K562 (cell line): ENCODE measurements around the gene MGST3. TPM values are rescaled to one million over a fixed set of nuclear protein-coding genes. Genes with fewer than 3 reads are reported as not detected.
A peak's percentile ranks its signal among the peaks of the same experiment; 100 is the strongest.

Experiments used
- CHD2 ChIP-seq: IDR thresholded peaks from 2 replicates; pipeline ENCODE4 v1.6.1; 2011; ENCODE audit warnings: low read depth, low read length
- ETS2 ChIP-seq: IDR thresholded peaks from 2 replicates; pipeline ENCODE4 v1.6.1; 2016; ENCODE audit warnings: borderline replicate concordance, missing genetic modification characterization, mild to moderate bottlenecking, moderate library complexity, missing compliant biosample characterization; ENCODE audit not compliant: poor library complexity, severe bottlenecking
- FOXK1 ChIP-seq: sonication (generic); formaldehyde crosslinking; IDR thresholded peaks from 2 replicates; pipeline ENCODE4 v1.8.0; 2022; ENCODE audit warnings: missing genetic modification reagents, mild to moderate bottlenecking, borderline replicate concordance
- GABPB1 ChIP-seq: sonication (generic); formaldehyde crosslinking; IDR thresholded peaks from 2 replicates; pipeline ENCODE4 v1.8.0; 2022; ENCODE audit warnings: mild to moderate bottlenecking, missing genetic modification reagents
- IFI16 ChIP-seq: fragments of 250-450 bp; sonication (Bioruptor Pico); IDR thresholded peaks from 2 replicates; pipeline ENCODE4 v2.1.2; 2022; ENCODE audit warnings: mild to moderate bottlenecking, inconsistent platforms
- NCOA1 ChIP-seq: fragments of 450-650 bp; IDR thresholded peaks from 2 replicates; pipeline ENCODE4 v1.6.1; 2016; ENCODE audit warnings: low read depth
- NRF1 ChIP-seq, 2 experiments: fragments of 450-650 bp; IDR thresholded peaks in 1 of 2; conservative IDR thresholded peaks in 1 of 2; 2 replicates each; pipeline ENCODE4 v1.6.1; 2014; ENCODE audit warnings: mild to moderate bottlenecking in 2 of 2
- OTX1 ChIP-seq: fragments of 450-650 bp; formaldehyde crosslinking; IDR thresholded peaks from 2 replicates; pipeline ENCODE4 v1.4.0; 2022; ENCODE audit warnings: mild to moderate bottlenecking
- PHB2 ChIP-seq: fragments of 450-650 bp; IDR thresholded peaks from 2 replicates; pipeline ENCODE4 v1.6.1; 2017; ENCODE audit warnings: low read depth
- PHF20 ChIP-seq: fragments of 450-650 bp; IDR thresholded peaks from 2 replicates; pipeline ENCODE4 v1.6.1; 2018; ENCODE audit not compliant: partially characterized antibody
- POU5F1 ChIP-seq: fragments of 150-350 bp; IDR thresholded peaks from 2 replicates; pipeline ENCODE4 v1.6.1; 2014; ENCODE audit warnings: borderline replicate concordance, low read length, low read depth, mild to moderate bottlenecking; ENCODE audit not compliant: partially characterized antibody
- PTTG1 ChIP-seq: fragments of 450-650 bp; IDR thresholded peaks from 2 replicates; pipeline ENCODE4 v1.6.1; 2016; ENCODE audit warnings: low read depth, mild to moderate bottlenecking, missing genetic modification characterization, missing compliant biosample characterization
- RNF2 ChIP-seq: sonication (generic); IDR thresholded peaks from 2 replicates; pipeline ENCODE4 v1.6.1; 2016
- SMARCA5 ChIP-seq: fragments of 450-650 bp; IDR thresholded peaks from 2 replicates; pipeline ENCODE4 v1.6.1; 2016
- SOX6 ChIP-seq: fragments of 450-650 bp; IDR thresholded peaks from 2 replicates; pipeline ENCODE4 v1.6.1; 2014; ENCODE audit warnings: mild to moderate bottlenecking
- SRSF9 ChIP-seq: fragments of 200-400 bp; formaldehyde crosslinking; IDR thresholded peaks from 2 replicates; pipeline ENCODE4 v1.6.1; 2017; ENCODE audit warnings: low read depth, low read length, borderline replicate concordance
- TFAP4 ChIP-seq: sonication (generic); formaldehyde crosslinking; IDR thresholded peaks from 2 replicates; pipeline ENCODE4 v1.8.0; 2022; ENCODE audit warnings: missing genetic modification reagents, mild to moderate bottlenecking, moderate library complexity, borderline replicate concordance
- THAP12 ChIP-seq: fragments of 250-450 bp; sonication (Bioruptor Pico); IDR thresholded peaks from 2 replicates; pipeline ENCODE4 v1.9.0; 2021; ENCODE audit warnings: mild to moderate bottlenecking, inconsistent platforms
- TSC22D4 ChIP-seq: fragments of 450-650 bp; IDR thresholded peaks from 2 replicates; pipeline ENCODE4 v1.6.1; 2016; ENCODE audit warnings: missing genetic modification characterization, missing biosample characterization, control low read depth
- YY1 ChIP-seq, 3 experiments: IDR thresholded peaks; 2 replicates each; pipeline ENCODE4 v1.6.1; 2011; ENCODE audit warnings: low read length in 2 of 3, mild to moderate bottlenecking in 2 of 3, moderate library complexity in 2 of 3, borderline replicate concordance in 1 of 3, control low read depth in 1 of 3, low read depth in 1 of 3; ENCODE audit not compliant: insufficient read depth in 3 of 3, insufficient replicate concordance in 2 of 3, control insufficient read depth in 1 of 3, insufficient read length in 1 of 3; ENCODE audit errors: extremely low read depth in 1 of 3
- ZC3H11A ChIP-seq: IDR thresholded peaks from 2 replicates; pipeline ENCODE4 v1.6.1; 2012; ENCODE audit warnings: low read depth, low read length, improper control_type of control experiment
- ZNF175 ChIP-seq: fragments of 200-800 bp; sonication (Bioruptor generic); IDR thresholded peaks from 2 replicates; pipeline ENCODE4 v1.6.1; 2016; ENCODE audit warnings: low read depth, mild to moderate bottlenecking, missing genetic modification characterization, missing compliant biosample characterization
- ZNF512 ChIP-seq: IDR thresholded peaks from 2 replicates; pipeline ENCODE4 v1.6.1; 2016; ENCODE audit warnings: missing genetic modification characterization, missing compliant biosample characterization
- ZNF696 ChIP-seq: fragments of 250-450 bp; sonication (Bioruptor Pico); conservative IDR thresholded peaks from 2 replicates; pipeline ENCODE4 v1.4.0; 2020; ENCODE audit warnings: mild to moderate bottlenecking, moderate library complexity
- polyA plus RNA-seq, 8 experiments: library from polyadenylated mRNA; depleted of rRNA in 4 of 8; stranded (reverse) in 5 of 8; unstranded in 3 of 8; fragments of >200 nt; fragmentation: Nextera tagmentation in 2 of 8; fragmentation: Illumina TruSeq in 1 of 8; extraction: Ambion mirVana in 2 of 8; extraction: Trizol in 1 of 8; gene quantifications; 2 replicates each; pipeline versions ENCODE4 v1.2.1 to v1.2.3, GENCODE V29; 2011 to 2014; ENCODE audit warnings: inconsistent platforms in 1 of 8, missing spikeins in 1 of 8
- total RNA-seq, 7 experiments: library from RNA; depleted of rRNA in 6 of 7; stranded (reverse); fragments of >200 nt in 6 of 7; fragmentation: Illumina TruSeq in 2 of 7; extraction: Trizol in 2 of 7; gene quantifications; 2 replicates each; pipeline versions ENCODE4 v1.2.1 to v1.2.3, GENCODE V29; 2011 to 2021; ENCODE audit warnings: low replicate concordance in 1 of 7

Gene MGST3
- total and polyA plus RNA-seq, 9 of the 15 experiments (the other 6 are each of a cell fraction or from before 2014, with no cell fraction given): 70.7 to 287 (median 105) TPM

GRCh38 chr1:165697881-165698760 lies 67.1 kb downstream of the MGST3 start, which contains the start of gene ALDH9A1 (continued):
- TF ChIP-seq ETS2 (tag): no peak
- no peak for TF ChIP-seq CHD2
- no peak for TF ChIP-seq THAP12 (CRISPR knock-in tag)
- 0 out of 2 replicates have a peak, but pooled peaks have one; percentile 16 for TF ChIP-seq RNF2
- peak; percentile 45; the same call in 1 of the 2 replicates for TF ChIP-seq NCOA1
- TF ChIP-seq PHF20: peak; percentile 63
- TF ChIP-seq NRF1 (conservative IDR thresholded peaks at IDR 0.05 in 1 of 2, IDR thresholded peaks at IDR 0.05 in 1 of 2): peak; percentile 44 to 54; a peak in 2 of 4 replicates
- TF ChIP-seq FOXK1 (CRISPR knock-in tag): no peak
- 0 out of 2 replicates have a peak, but pooled peaks have one; percentile 42 for TF ChIP-seq PHB2
- no peak for TF ChIP-seq ZC3H11A
- no peak for TF ChIP-seq OTX1 (CRISPR knock-in tag)
- TF ChIP-seq POU5F1: no peak
- TF ChIP-seq YY1 (IDR thresholded peaks at IDR 0.05; ENCODE audit: borderline replicate concordance in 1 of 3, control insufficient read depth in 1 of 3, extremely low read depth in 1 of 3, insufficient read depth in 3 of 3, insufficient read length in 1 of 3, insufficient replicate concordance in 2 of 3, low read depth in 1 of 3, low read length in 2 of 3): peak in 1 of 3 experiments; percentile 69
- TF ChIP-seq GABPB1 (CRISPR knock-in tag): no peak
- no peak for TF ChIP-seq SRSF9
- TF ChIP-seq TFAP4 (CRISPR knock-in tag): no peak; the same call in 1 of the 2 replicates
- TF ChIP-seq ZNF512 (tag): no peak
- TF ChIP-seq ZNF175 (CRISPR knock-in tag): no peak
- TF ChIP-seq TSC22D4 (tag): no peak
- TF ChIP-seq SOX6: no peak
- no peak for TF ChIP-seq PTTG1 (tag)
- TF ChIP-seq ZNF696 (CRISPR knock-in tag): no peak
- TF ChIP-seq IFI16: no peak
- TF ChIP-seq SMARCA5: peak; percentile 95
